HEK293 (cell line): ENCODE results near the gene RRP15.

Experiments
- BCL11A ChIP-seq: fragments of 450-650 bp; formaldehyde crosslinking; IDR thresholded peaks from 2 replicates; pipeline ENCODE4 v1.5.1; 2016; ENCODE audit warnings: low read depth, missing biosample characterization, missing genetic modification characterization
- IKZF3 ChIP-seq: fragments of 450-650 bp; IDR thresholded peaks from 2 replicates; pipeline ENCODE4 v1.5.0; 2018; ENCODE audit warnings: missing biosample characterization, mild to moderate bottlenecking, missing genetic modification characterization, moderate library complexity
- MEIS1 ChIP-seq: sonication (generic); formaldehyde crosslinking; IDR thresholded peaks from 2 replicates; pipeline ENCODE4 v1.8.1; 2022; ENCODE audit warnings: missing genetic modification reagents, mild to moderate bottlenecking, borderline replicate concordance
- YY1 ChIP-seq: fragments of 450-650 bp; formaldehyde crosslinking; IDR thresholded peaks from 2 replicates; pipeline ENCODE4 v1.5.1; 2018; ENCODE audit warnings: missing biosample characterization, missing genetic modification characterization
- ZEB2 ChIP-seq: fragments of 450-650 bp; formaldehyde crosslinking; IDR thresholded peaks from 2 replicates; pipeline ENCODE4 v1.5.1; 2016; ENCODE audit warnings: missing biosample characterization, missing genetic modification characterization
- ZFP37 ChIP-seq: fragments of 450-650 bp; formaldehyde crosslinking; IDR thresholded peaks from 2 replicates; pipeline ENCODE4 v1.5.1; 2016; ENCODE audit warnings: missing biosample characterization, missing genetic modification characterization
- ZNF10 ChIP-seq: fragments of 450-650 bp; formaldehyde crosslinking; IDR thresholded peaks from 2 replicates; pipeline ENCODE4 v1.5.1; 2017; ENCODE audit warnings: missing biosample characterization, missing genetic modification characterization
- ZNF155 ChIP-seq: fragments of 450-650 bp; formaldehyde crosslinking; IDR thresholded peaks from 2 replicates; pipeline ENCODE4 v1.5.1; 2016; ENCODE audit warnings: missing biosample characterization, missing genetic modification characterization
- ZNF169 ChIP-seq: fragments of 450-650 bp; formaldehyde crosslinking; IDR thresholded peaks from 2 replicates; pipeline ENCODE4 v1.5.1; 2016; ENCODE audit warnings: missing biosample characterization, missing genetic modification characterization
- ZNF175 ChIP-seq: fragments of 450-650 bp; formaldehyde crosslinking; IDR thresholded peaks from 2 replicates; pipeline ENCODE4 v1.5.1; 2016; ENCODE audit warnings: missing biosample characterization, missing genetic modification characterization
- ZNF19 ChIP-seq: fragments of 450-650 bp; formaldehyde crosslinking; IDR thresholded peaks from 2 replicates; pipeline ENCODE4; 2016; ENCODE audit warnings: missing biosample characterization, missing genetic modification characterization, low read depth
- ZNF239 ChIP-seq: fragments of 450-650 bp; formaldehyde crosslinking; IDR thresholded peaks from 2 replicates; pipeline ENCODE4 v1.5.1; 2016; ENCODE audit warnings: missing biosample characterization, missing genetic modification characterization
- ZNF266 ChIP-seq: fragments of 450-650 bp; formaldehyde crosslinking; IDR thresholded peaks from 2 replicates; pipeline ENCODE4 v1.5.1; 2016; ENCODE audit warnings: missing biosample characterization, missing genetic modification characterization, low read depth
- ZNF302 ChIP-seq: fragments of 450-650 bp; formaldehyde crosslinking; IDR thresholded peaks from 2 replicates; pipeline ENCODE4 v1.5.1; 2016; ENCODE audit warnings: missing biosample characterization, missing genetic modification characterization, low read depth
- ZNF350 ChIP-seq: fragments of 450-650 bp; formaldehyde crosslinking; IDR thresholded peaks from 2 replicates; pipeline ENCODE4 v1.5.0; 2017; ENCODE audit warnings: missing biosample characterization, mild to moderate bottlenecking, missing genetic modification characterization
- ZNF426 ChIP-seq: fragments of 450-650 bp; formaldehyde crosslinking; IDR thresholded peaks from 2 replicates; pipeline ENCODE4 v1.5.1; 2017; ENCODE audit warnings: missing biosample characterization, missing genetic modification characterization, mild to moderate bottlenecking, inconsistent platforms, moderate library complexity
- ZNF510 ChIP-seq: fragments of 450-650 bp; formaldehyde crosslinking; IDR thresholded peaks from 2 replicates; pipeline ENCODE4 v1.5.1; 2018; ENCODE audit warnings: mild to moderate bottlenecking, missing genetic modification characterization, missing biosample characterization; ENCODE audit not compliant: insufficient replicate concordance
- ZNF548 ChIP-seq: fragments of 450-650 bp; formaldehyde crosslinking; IDR thresholded peaks from 2 replicates; pipeline ENCODE4 v1.5.1; 2016; ENCODE audit warnings: missing biosample characterization, missing genetic modification characterization
- ZNF645 ChIP-seq: fragments of 450-650 bp; formaldehyde crosslinking; IDR thresholded peaks from 2 replicates; pipeline ENCODE4; 2016; ENCODE audit warnings: missing biosample characterization, missing genetic modification characterization
- ZNF658 ChIP-seq: fragments of 450-650 bp; formaldehyde crosslinking; IDR thresholded peaks from 2 replicates; pipeline ENCODE4; 2016; ENCODE audit warnings: missing biosample characterization, missing genetic modification characterization
- ZNF777 ChIP-seq: fragments of 450-650 bp; formaldehyde crosslinking; IDR thresholded peaks from 2 replicates; pipeline ENCODE4 v1.5.1; 2017; ENCODE audit warnings: missing biosample characterization, missing genetic modification characterization, borderline replicate concordance
- ZNF843 ChIP-seq: fragments of 450-650 bp; formaldehyde crosslinking; IDR thresholded peaks from 2 replicates; pipeline ENCODE4 v1.5.1; 2016; ENCODE audit warnings: missing biosample characterization, missing genetic modification characterization
- ZXDB ChIP-seq: fragments of 450-650 bp; formaldehyde crosslinking; IDR thresholded peaks from 2 replicates; pipeline ENCODE4 v1.5.1; 2016; ENCODE audit warnings: missing biosample characterization, missing genetic modification characterization
- TF ChIP-seq, protein P1 (sequence below): fragments of 450-650 bp; formaldehyde crosslinking; IDR thresholded peaks from 2 replicates; pipeline ENCODE4 v1.5.1; 2016; ENCODE audit warnings: missing biosample characterization, missing genetic modification characterization
- TF ChIP-seq, protein P2 (sequence below): fragments of 450-650 bp; formaldehyde crosslinking; IDR thresholded peaks from 2 replicates; pipeline ENCODE4 v1.5.1; 2017; ENCODE audit warnings: missing biosample characterization, mild to moderate bottlenecking, missing genetic modification characterization, moderate library complexity
- TF ChIP-seq, protein P3 (sequence below): fragments of 450-650 bp; formaldehyde crosslinking; optimal IDR thresholded peaks from 2 replicates; pipeline ENCODE3; 2016; ENCODE audit warnings: missing biosample characterization, mild to moderate bottlenecking, missing genetic modification characterization
- TF ChIP-seq, protein P4 (sequence below): fragments of 450-650 bp; IDR thresholded peaks from 2 replicates; pipeline ENCODE4 v1.5.1; 2018; ENCODE audit warnings: missing biosample characterization, missing genetic modification characterization
- TF ChIP-seq, protein P5 (sequence below): fragments of 450-650 bp; formaldehyde crosslinking; IDR thresholded peaks from 2 replicates; pipeline ENCODE4 v1.5.1; 2017; ENCODE audit warnings: missing biosample characterization, missing genetic modification characterization
- TF ChIP-seq, protein P6 (sequence below): fragments of 450-650 bp; formaldehyde crosslinking; IDR thresholded peaks from 2 replicates; pipeline ENCODE4 v1.5.1; 2016; ENCODE audit warnings: missing biosample characterization, missing genetic modification characterization
- TF ChIP-seq, protein P7 (sequence below): fragments of 450-650 bp; formaldehyde crosslinking; IDR thresholded peaks from 2 replicates; pipeline ENCODE4 v1.5.0; 2017; ENCODE audit warnings: missing biosample characterization, missing genetic modification characterization, borderline replicate concordance

The RRP15 gene

GRCh38 chr1:218377143-218377660, 92.1 kb downstream of the RRP15 start (continued):
- TF ChIP-seq ZNF658 (tag by site-specific recombination): no peak
- TF ChIP-seq ZNF510 (tag by site-specific recombination): no peak
- no peak for TF ChIP-seq ZNF548 (tag by site-specific recombination)
- TF ChIP-seq ZNF777 (tag by site-specific recombination): no peak
- TF ChIP-seq ZNF175: no peak
- no peak for TF ChIP-seq ZNF350
- TF ChIP-seq ZNF843 (tag by site-specific recombination): peak; percentile 90
- TF ChIP-seq ZXDB (tag by site-specific recombination): peak; percentile 80
- no peak for TF ChIP-seq ZNF239
- TF ChIP-seq ZNF19 (tag by site-specific recombination): no peak
- TF ChIP-seq ZNF155 (tag by site-specific recombination): no peak
- TF ChIP-seq, protein P1, sequence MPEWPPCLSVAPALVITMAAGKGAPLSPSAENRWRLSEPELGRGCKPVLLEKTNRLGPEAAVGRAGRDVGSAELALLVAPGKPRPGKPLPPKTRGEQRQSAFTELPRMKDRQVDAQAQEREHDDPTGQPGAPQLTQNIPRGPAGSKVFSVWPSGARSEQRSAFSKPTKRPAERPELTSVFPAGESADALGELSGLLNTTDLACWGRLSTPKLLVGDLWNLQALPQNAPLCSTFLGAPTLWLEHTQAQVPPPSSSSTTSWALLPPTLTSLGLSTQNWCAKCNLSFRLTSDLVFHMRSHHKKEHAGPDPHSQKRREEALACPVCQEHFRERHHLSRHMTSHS: no peak
- TF ChIP-seq BCL11A (tag by site-specific recombination): peak; percentile 67; the same call in 1 of the 2 replicates
- TF ChIP-seq ZNF266 (tag by site-specific recombination): no peak
- no peak for TF ChIP-seq ZNF169 (tag by site-specific recombination)
- TF ChIP-seq ZEB2 (tag by site-specific recombination): peak; percentile 92
- TF ChIP-seq, protein P2, sequence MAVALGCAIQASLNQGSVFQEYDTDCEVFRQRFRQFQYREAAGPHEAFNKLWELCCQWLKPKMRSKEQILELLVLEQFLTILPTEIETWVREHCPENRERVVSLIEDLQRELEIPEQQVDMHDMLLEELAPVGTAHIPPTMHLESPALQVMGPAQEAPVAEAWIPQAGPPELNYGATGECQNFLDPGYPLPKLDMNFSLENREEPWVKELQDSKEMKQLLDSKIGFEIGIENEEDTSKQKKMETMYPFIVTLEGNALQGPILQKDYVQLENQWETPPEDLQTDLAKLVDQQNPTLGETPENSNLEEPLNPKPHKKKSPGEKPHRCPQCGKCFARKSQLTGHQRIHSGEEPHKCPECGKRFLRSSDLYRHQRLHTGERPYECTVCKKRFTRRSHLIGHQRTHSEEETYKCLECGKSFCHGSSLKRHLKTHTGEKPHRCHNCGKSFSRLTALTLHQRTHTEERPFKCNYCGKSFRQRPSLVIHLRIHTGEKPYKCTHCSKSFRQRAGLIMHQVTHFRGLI: no peak
- TF ChIP-seq, protein P3, sequence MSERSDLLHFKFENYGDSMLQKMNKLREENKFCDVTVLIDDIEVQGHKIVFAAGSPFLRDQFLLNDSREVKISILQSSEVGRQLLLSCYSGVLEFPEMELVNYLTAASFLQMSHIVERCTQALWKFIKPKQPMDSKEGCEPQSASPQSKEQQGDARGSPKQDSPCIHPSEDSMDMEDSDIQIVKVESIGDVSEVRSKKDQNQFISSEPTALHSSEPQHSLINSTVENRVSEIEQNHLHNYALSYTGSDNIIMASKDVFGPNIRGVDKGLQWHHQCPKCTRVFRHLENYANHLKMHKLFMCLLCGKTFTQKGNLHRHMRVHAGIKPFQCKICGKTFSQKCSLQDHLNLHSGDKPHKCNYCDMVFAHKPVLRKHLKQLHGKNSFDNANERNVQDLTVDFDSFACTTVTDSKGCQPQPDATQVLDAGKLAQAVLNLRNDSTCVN (tag by site-specific recombination): peak; percentile 10
- TF ChIP-seq, protein P4, sequence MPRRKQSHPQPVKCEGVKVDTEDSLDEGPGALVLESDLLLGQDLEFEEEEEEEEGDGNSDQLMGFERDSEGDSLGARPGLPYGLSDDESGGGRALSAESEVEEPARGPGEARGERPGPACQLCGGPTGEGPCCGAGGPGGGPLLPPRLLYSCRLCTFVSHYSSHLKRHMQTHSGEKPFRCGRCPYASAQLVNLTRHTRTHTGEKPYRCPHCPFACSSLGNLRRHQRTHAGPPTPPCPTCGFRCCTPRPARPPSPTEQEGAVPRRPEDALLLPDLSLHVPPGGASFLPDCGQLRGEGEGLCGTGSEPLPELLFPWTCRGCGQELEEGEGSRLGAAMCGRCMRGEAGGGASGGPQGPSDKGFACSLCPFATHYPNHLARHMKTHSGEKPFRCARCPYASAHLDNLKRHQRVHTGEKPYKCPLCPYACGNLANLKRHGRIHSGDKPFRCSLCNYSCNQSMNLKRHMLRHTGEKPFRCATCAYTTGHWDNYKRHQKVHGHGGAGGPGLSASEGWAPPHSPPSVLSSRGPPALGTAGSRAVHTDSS (tag by site-specific recombination): no peak
- no peak for TF ChIP-seq ZNF426 (tag by site-specific recombination)
- TF ChIP-seq ZNF302 (tag by site-specific recombination): no peak
- TF ChIP-seq, protein P5, sequence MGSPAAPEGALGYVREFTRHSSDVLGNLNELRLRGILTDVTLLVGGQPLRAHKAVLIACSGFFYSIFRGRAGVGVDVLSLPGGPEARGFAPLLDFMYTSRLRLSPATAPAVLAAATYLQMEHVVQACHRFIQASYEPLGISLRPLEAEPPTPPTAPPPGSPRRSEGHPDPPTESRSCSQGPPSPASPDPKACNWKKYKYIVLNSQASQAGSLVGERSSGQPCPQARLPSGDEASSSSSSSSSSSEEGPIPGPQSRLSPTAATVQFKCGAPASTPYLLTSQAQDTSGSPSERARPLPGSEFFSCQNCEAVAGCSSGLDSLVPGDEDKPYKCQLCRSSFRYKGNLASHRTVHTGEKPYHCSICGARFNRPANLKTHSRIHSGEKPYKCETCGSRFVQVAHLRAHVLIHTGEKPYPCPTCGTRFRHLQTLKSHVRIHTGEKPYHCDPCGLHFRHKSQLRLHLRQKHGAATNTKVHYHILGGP (tag by site-specific recombination): no peak
- TF ChIP-seq ZFP37 (tag by site-specific recombination): no peak
- no peak for TF ChIP-seq YY1
- TF ChIP-seq, protein P6, sequence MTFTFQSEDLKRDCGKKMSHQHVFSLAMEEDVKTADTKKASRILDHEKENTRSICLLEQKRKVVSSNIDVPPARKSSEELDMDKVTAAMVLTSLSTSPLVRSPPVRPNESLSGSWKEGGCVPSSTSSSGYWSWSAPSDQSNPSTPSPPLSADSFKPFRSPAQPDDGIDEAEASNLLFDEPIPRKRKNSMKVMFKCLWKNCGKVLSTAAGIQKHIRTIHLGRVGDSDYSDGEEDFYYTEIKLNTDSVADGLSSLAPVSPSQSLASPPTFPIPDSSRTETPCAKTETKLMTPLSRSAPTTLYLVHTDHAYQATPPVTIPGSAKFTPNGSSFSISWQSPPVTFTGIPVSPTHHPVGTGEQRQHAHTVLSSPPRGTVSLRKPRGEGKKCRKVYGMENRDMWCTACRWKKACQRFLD (tag by site-specific recombination): no peak
- no peak for TF ChIP-seq ZNF10 (tag by site-specific recombination)
- TF ChIP-seq ZNF645 (tag by site-specific recombination): no peak
- TF ChIP-seq MEIS1 (CRISPR knock-in tag): no peak
- TF ChIP-seq, protein P7, sequence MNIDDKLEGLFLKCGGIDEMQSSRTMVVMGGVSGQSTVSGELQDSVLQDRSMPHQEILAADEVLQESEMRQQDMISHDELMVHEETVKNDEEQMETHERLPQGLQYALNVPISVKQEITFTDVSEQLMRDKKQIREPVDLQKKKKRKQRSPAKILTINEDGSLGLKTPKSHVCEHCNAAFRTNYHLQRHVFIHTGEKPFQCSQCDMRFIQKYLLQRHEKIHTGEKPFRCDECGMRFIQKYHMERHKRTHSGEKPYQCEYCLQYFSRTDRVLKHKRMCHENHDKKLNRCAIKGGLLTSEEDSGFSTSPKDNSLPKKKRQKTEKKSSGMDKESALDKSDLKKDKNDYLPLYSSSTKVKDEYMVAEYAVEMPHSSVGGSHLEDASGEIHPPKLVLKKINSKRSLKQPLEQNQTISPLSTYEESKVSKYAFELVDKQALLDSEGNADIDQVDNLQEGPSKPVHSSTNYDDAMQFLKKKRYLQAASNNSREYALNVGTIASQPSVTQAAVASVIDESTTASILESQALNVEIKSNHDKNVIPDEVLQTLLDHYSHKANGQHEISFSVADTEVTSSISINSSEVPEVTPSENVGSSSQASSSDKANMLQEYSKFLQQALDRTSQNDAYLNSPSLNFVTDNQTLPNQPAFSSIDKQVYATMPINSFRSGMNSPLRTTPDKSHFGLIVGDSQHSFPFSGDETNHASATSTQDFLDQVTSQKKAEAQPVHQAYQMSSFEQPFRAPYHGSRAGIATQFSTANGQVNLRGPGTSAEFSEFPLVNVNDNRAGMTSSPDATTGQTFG (tag by site-specific recombination): no peak
- no peak for TF ChIP-seq IKZF3 (tag by site-specific recombination)
